Measurements from ENCODE around the gene ATG2A. TPM values are rescaled to one million over a fixed set of nuclear protein-coding genes. Genes with fewer than 3 reads are reported as not detected.

Gene ATG2A
- total and polyA plus RNA-seq, 9 of the 15 experiments (the other 6 are each of a cell fraction or from before 2014, with no cell fraction given), result 0.25 to 45.9 (median 5.2) TPM

DNA sequence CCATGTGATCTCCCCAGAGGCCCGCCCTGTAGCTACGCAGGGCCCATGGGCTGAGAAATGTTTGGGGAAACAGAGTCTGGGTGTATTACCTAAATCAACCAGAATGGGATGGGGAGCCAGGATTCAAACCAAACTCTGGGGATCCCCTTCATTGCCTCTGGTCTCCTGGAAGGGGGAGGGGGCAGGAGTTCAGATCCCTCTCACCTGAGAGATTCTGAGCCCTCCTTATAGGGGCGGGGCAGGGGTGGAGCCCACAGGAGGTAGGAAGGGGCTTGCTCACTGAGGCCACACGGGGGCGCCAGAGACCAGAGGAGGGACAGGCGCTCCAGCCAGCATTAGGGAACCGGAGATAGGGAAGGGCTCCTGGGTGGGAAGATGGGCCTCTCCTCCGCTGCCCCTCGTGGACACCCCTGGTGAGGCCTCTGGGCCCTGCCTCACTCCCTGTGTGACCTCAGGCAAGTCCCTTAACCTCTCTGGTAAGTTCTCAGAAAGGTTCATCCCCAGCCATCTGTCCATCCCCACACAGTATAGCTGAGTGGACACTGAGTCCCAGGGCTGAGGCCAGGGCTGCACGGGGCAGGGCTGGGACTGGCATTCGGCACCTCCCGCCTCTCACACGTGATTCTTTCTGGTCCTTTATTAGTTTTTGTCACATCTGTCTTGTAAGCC lies 69.9 kb downstream of the ATG2A start (continued):
- TF ChIP-seq, protein P1, sequence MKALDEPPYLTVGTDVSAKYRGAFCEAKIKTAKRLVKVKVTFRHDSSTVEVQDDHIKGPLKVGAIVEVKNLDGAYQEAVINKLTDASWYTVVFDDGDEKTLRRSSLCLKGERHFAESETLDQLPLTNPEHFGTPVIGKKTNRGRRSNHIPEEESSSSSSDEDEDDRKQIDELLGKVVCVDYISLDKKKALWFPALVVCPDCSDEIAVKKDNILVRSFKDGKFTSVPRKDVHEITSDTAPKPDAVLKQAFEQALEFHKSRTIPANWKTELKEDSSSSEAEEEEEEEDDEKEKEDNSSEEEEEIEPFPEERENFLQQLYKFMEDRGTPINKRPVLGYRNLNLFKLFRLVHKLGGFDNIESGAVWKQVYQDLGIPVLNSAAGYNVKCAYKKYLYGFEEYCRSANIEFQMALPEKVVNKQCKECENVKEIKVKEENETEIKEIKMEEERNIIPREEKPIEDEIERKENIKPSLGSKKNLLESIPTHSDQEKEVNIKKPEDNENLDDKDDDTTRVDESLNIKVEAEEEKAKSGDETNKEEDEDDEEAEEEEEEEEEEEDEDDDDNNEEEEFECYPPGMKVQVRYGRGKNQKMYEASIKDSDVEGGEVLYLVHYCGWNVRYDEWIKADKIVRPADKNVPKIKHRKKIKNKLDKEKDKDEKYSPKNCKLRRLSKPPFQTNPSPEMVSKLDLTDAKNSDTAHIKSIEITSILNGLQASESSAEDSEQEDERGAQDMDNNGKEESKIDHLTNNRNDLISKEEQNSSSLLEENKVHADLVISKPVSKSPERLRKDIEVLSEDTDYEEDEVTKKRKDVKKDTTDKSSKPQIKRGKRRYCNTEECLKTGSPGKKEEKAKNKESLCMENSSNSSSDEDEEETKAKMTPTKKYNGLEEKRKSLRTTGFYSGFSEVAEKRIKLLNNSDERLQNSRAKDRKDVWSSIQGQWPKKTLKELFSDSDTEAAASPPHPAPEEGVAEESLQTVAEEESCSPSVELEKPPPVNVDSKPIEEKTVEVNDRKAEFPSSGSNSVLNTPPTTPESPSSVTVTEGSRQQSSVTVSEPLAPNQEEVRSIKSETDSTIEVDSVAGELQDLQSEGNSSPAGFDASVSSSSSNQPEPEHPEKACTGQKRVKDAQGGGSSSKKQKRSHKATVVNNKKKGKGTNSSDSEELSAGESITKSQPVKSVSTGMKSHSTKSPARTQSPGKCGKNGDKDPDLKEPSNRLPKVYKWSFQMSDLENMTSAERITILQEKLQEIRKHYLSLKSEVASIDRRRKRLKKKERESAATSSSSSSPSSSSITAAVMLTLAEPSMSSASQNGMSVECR (CRISPR knock-in tag; IDR thresholded peaks at IDR 0.05), result peak; percentile 73
- TF ChIP-seq RB1 (IDR thresholded peaks at IDR 0.05; ENCODE audit: low read depth), result peak; percentile 85
- TF ChIP-seq, protein P2, sequence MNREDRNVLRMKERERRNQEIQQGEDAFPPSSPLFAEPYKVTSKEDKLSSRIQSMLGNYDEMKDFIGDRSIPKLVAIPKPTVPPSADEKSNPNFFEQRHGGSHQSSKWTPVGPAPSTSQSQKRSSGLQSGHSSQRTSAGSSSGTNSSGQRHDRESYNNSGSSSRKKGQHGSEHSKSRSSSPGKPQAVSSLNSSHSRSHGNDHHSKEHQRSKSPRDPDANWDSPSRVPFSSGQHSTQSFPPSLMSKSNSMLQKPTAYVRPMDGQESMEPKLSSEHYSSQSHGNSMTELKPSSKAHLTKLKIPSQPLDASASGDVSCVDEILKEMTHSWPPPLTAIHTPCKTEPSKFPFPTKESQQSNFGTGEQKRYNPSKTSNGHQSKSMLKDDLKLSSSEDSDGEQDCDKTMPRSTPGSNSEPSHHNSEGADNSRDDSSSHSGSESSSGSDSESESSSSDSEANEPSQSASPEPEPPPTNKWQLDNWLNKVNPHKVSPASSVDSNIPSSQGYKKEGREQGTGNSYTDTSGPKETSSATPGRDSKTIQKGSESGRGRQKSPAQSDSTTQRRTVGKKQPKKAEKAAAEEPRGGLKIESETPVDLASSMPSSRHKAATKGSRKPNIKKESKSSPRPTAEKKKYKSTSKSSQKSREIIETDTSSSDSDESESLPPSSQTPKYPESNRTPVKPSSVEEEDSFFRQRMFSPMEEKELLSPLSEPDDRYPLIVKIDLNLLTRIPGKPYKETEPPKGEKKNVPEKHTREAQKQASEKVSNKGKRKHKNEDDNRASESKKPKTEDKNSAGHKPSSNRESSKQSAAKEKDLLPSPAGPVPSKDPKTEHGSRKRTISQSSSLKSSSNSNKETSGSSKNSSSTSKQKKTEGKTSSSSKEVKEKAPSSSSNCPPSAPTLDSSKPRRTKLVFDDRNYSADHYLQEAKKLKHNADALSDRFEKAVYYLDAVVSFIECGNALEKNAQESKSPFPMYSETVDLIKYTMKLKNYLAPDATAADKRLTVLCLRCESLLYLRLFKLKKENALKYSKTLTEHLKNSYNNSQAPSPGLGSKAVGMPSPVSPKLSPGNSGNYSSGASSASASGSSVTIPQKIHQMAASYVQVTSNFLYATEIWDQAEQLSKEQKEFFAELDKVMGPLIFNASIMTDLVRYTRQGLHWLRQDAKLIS (CRISPR knock-in tag; IDR thresholded peaks at IDR 0.05), result 0 out of 2 replicates have a peak, but pooled peaks have one; percentile 71
- TF ChIP-seq, protein P3, sequence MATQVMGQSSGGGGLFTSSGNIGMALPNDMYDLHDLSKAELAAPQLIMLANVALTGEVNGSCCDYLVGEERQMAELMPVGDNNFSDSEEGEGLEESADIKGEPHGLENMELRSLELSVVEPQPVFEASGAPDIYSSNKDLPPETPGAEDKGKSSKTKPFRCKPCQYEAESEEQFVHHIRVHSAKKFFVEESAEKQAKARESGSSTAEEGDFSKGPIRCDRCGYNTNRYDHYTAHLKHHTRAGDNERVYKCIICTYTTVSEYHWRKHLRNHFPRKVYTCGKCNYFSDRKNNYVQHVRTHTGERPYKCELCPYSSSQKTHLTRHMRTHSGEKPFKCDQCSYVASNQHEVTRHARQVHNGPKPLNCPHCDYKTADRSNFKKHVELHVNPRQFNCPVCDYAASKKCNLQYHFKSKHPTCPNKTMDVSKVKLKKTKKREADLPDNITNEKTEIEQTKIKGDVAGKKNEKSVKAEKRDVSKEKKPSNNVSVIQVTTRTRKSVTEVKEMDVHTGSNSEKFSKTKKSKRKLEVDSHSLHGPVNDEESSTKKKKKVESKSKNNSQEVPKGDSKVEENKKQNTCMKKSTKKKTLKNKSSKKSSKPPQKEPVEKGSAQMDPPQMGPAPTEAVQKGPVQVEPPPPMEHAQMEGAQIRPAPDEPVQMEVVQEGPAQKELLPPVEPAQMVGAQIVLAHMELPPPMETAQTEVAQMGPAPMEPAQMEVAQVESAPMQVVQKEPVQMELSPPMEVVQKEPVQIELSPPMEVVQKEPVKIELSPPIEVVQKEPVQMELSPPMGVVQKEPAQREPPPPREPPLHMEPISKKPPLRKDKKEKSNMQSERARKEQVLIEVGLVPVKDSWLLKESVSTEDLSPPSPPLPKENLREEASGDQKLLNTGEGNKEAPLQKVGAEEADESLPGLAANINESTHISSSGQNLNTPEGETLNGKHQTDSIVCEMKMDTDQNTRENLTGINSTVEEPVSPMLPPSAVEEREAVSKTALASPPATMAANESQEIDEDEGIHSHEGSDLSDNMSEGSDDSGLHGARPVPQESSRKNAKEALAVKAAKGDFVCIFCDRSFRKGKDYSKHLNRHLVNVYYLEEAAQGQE (IDR thresholded peaks at IDR 0.05; ENCODE audit: borderline replicate concordance), result peak; percentile 93
- TF ChIP-seq, protein P3 (CRISPR knock-in tag; IDR thresholded peaks at IDR 0.05; ENCODE audit: low read depth), result 0 out of 2 replicates have a peak, but pooled peaks have one; percentile 36
- TF ChIP-seq TEAD1 (CRISPR knock-in tag; IDR thresholded peaks at IDR 0.05), result peak; percentile 48 to 50; a peak in 2 of 4 replicates

Measured in K562 (cell line).